Measurements from ENCODE around the gene FCHO2. TPM values are rescaled to one million over a fixed set of nuclear protein-coding genes. Genes with fewer than 3 reads are reported as not detected.
"Not testable (repeated sequence)": the region's sequence is repeated elsewhere in the genome, so short reads cannot be mapped to it uniquely, and the experiment has no call there.

Gene FCHO2
- total RNA-seq, 1 donor from 2014 or later = 30.2 TPM

GRCh38 chr5:72920690-72921502 is 34.9 kb upstream of the FCHO2 start:
- no peaks in the 10 kb centered on the region for H3K36me3 Mint-ChIP-seq (ENCODE audit: insufficient read depth)
- no peak overlapping the region for H3K4me3 Mint-ChIP-seq (ENCODE audit: low read depth)
- no peak for DNase-seq (ENCODE audit: low spot score, unreplicated experiment)
- H3K4me1 Mint-ChIP-seq (ENCODE audit: low read depth) = peaks cover 7% of the 10 kb centered on the region
- H3K27ac Mint-ChIP-seq = no peak overlapping the region
- TF ChIP-seq CTCF (IDR thresholded peaks at IDR 0.05; ENCODE audit: unreplicated experiment) = peak; percentile 32
- H3K27me3 Mint-ChIP-seq = no peaks in the 10 kb centered on the region
- H3K9me3 Mint-ChIP-seq (ENCODE audit: low read depth) = peaks cover 2% of the 10 kb centered on the region

- no peak for TF ChIP-seq CTCF (IDR thresholded peaks at IDR 0.05; ENCODE audit: unreplicated experiment)
- Mint-ChIP-seq H3K9me3 (ENCODE audit: low read depth) (peaks cover 8% of the 10 kb centered on the region), H3K27me3 (no peaks in the 10 kb centered on the region), H3K27ac (no peak overlapping the region), H3K4me1 (ENCODE audit: low read depth) (peaks cover 7% of the 10 kb centered on the region), H3K4me3 (ENCODE audit: low read depth) (no peak overlapping the region), H3K36me3 (ENCODE audit: insufficient read depth) (peaks cover 3% of the 10 kb centered on the region)
- DNase-seq (ENCODE audit: low spot score, unreplicated experiment) = no peak
Measured at GRCh38 chr5:72921886-72922285, 34.0 kb upstream of the FCHO2 start.

GRCh38 chr5:72922422-72922821 is 33.4 kb upstream of the FCHO2 start:
- H3K27ac Mint-ChIP-seq = no peak overlapping the region
- no peak for TF ChIP-seq CTCF (IDR thresholded peaks at IDR 0.05; ENCODE audit: unreplicated experiment)
- H3K4me3 Mint-ChIP-seq (ENCODE audit: low read depth) = no peak overlapping the region
- H3K27me3 Mint-ChIP-seq = no peaks in the 10 kb centered on the region
- DNase-seq (ENCODE audit: low spot score, unreplicated experiment) = no peak
- H3K9me3 Mint-ChIP-seq (ENCODE audit: low read depth) = peaks cover 8% of the 10 kb centered on the region
- H3K36me3 Mint-ChIP-seq (ENCODE audit: insufficient read depth) = peaks cover 3% of the 10 kb centered on the region
- H3K4me1 Mint-ChIP-seq (ENCODE audit: low read depth) = peaks cover 7% of the 10 kb centered on the region

GRCh38 chr5:72925336-72926010 is 30.4 kb upstream of the FCHO2 start:
- Mint-ChIP-seq H3K9me3 (ENCODE audit: low read depth) (peaks cover 8% of the 10 kb centered on the region), H3K4me3 (ENCODE audit: low read depth) (no peak overlapping the region), H3K27me3 (no peaks in the 10 kb centered on the region), H3K4me1 (ENCODE audit: low read depth) (peaks cover 7% of the 10 kb centered on the region), H3K27ac (no peak overlapping the region), H3K36me3 (ENCODE audit: insufficient read depth) (peaks cover 3% of the 10 kb centered on the region)
- DNase-seq (ENCODE audit: low spot score, unreplicated experiment) = no peak
- TF ChIP-seq CTCF (IDR thresholded peaks at IDR 0.05; ENCODE audit: unreplicated experiment) = no peak

GRCh38 chr5:72932686-72933085 is 23.2 kb upstream of the FCHO2 start:
- H3K36me3 Mint-ChIP-seq (ENCODE audit: insufficient read depth); H3K27ac Mint-ChIP-seq; H3K9me3 Mint-ChIP-seq (ENCODE audit: low read depth); H3K4me3 Mint-ChIP-seq (ENCODE audit: low read depth); DNase-seq (ENCODE audit: low spot score, unreplicated experiment); H3K4me1 Mint-ChIP-seq (ENCODE audit: low read depth); H3K27me3 Mint-ChIP-seq: not testable (repeated sequence)

- not testable (repeated sequence) for H3K4me1 Mint-ChIP-seq (ENCODE audit: low read depth); H3K4me3 Mint-ChIP-seq (ENCODE audit: low read depth); DNase-seq (ENCODE audit: low spot score, unreplicated experiment); H3K36me3 Mint-ChIP-seq (ENCODE audit: insufficient read depth); H3K9me3 Mint-ChIP-seq (ENCODE audit: low read depth); H3K27me3 Mint-ChIP-seq; H3K27ac Mint-ChIP-seq
Measured at GRCh38 chr5:72934953-72935725, 20.7 kb upstream of the FCHO2 start.
